Motor neuron (in vitro differentiated cells): ENCODE data around the gene RAB36. TPM values are rescaled to one million over a fixed set of nuclear protein-coding genes. Genes with fewer than 3 reads are reported as not detected.
A peak's percentile ranks its signal among the peaks of the same experiment; 100 is the strongest.

Experiments used
- ATAC-seq, 8 experiments: fragments of 200-7000 bp; cut with Tn5 transposase; replicated peaks in 6 of 8; 2 replicates each; pipeline ENCODE4 v1.8.0; 2021; ENCODE audit warnings: mild to moderate bottlenecking in 8 of 8, moderate library complexity in 8 of 8
- H3K27ac ChIP-seq, 2 donors: fragments of 250-450 bp; sonication (Bioruptor Pico); 2 replicates each; pipeline ENCODE4 v1.9.0; 2021; ENCODE audit warnings: antibody characterized with exemption in 2 of 2, mild to moderate bottlenecking in 2 of 2, moderate library complexity in 1 of 2
- H3K4me1 ChIP-seq, 2 donors: fragments of 250-450 bp; sonication (Bioruptor Pico); replicated peaks in 1 of 2; 2 replicates each; pipeline ENCODE4 v1.6.1; 2021; ENCODE audit warnings: antibody characterized with exemption in 2 of 2, mild to moderate bottlenecking in 2 of 2, moderate library complexity in 1 of 2
- H3K4me3 ChIP-seq, 5 donors: fragments of 250-450 bp; sonication (Bioruptor Pico); 2 replicates each; pipeline ENCODE4 v1.9.0; 2021; ENCODE audit warnings: antibody characterized with exemption in 5 of 5, mild to moderate bottlenecking in 5 of 5, moderate library complexity in 4 of 5
- WGBS, 10 experiments: fragments of 450-650 bp; shearing (Covaris generic); methylation state at CpG; one replicate each; pipeline ENCODE4 v1.0.0; 2022; 5-methylcytosine and 5-hydroxymethylcytosine counted together
- in situ Hi-C, 9 experiments: fragments of 400-800 bp; cut with MboI; loops; one replicate each; pipeline ENCODE4 v1.15.0; 2021; ENCODE audit warnings: low sequenced_read_pairs in 9 of 9, low pct_unique_long_range_greater_than_20kb in 2 of 9; ENCODE audit not compliant: unreplicated experiment in 9 of 9
- total RNA-seq, 8 experiments: library from RNA; unstranded; fragments of 300-600 nt; gene quantifications; 2 replicates each; pipeline versions ENCODE4 v1.2.3 to v1.2.4, GENCODE V29; 2022

The RAB36 gene
- total RNA-seq, 8 experiments from 2014 or later = 3.1 to 14.4 (median 3.9) TPM

DNA sequence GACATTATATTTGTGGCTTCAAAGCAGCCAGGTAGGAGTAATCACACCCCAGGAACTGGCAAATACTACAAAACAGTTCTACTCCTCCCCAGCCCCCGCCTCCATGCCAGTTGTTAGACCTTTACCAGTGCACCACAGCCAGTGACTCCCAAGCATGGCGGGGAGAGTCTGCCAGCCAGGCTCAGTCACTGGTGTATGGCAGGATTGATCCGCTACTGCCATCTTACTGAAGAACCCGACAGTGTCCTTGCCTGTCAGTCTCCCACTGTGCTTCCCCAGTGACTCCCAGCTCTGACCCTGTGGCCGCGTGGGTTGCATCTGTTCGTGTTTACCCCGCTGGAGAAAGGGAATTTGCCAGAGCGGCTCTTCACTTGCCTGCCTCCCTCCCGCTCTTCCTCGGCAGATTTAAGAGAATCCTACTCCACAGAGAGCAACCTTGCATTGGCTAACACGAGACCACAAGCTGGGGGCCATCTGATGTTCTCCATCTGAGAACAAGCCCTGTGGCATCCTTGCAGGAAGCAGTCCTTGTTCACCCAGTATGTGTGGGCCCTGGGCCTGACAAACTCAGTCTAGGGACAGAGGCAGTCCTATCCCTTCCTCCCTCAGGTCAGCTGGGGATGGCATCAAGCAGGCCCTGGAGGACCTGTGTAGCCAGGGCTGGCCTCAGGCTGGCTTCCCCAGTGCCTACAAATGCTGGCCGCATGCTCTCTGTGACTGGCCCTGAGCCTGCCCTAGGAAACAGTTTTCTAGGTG is 41.9 kb upstream of the RAB36 start:
- in situ Hi-C loops = no loop called here
- H3K4me3 ChIP-seq = no peak overlapping the region
- H3K27ac ChIP-seq = peak overlapping the region; percentile 39 to 43
- WGBS, 10 experiments = 81 to 100% (median 93%) methylated on average over 1 to 8 of the region's 13 CpGs; no CpG with 5 or more reads in 6 of the 10 experiments
- peaks cover 0 to 2% of the 10 kb centered on the region in 2 donors for H3K4me1 ChIP-seq
- ATAC-seq = no peak

DNA sequence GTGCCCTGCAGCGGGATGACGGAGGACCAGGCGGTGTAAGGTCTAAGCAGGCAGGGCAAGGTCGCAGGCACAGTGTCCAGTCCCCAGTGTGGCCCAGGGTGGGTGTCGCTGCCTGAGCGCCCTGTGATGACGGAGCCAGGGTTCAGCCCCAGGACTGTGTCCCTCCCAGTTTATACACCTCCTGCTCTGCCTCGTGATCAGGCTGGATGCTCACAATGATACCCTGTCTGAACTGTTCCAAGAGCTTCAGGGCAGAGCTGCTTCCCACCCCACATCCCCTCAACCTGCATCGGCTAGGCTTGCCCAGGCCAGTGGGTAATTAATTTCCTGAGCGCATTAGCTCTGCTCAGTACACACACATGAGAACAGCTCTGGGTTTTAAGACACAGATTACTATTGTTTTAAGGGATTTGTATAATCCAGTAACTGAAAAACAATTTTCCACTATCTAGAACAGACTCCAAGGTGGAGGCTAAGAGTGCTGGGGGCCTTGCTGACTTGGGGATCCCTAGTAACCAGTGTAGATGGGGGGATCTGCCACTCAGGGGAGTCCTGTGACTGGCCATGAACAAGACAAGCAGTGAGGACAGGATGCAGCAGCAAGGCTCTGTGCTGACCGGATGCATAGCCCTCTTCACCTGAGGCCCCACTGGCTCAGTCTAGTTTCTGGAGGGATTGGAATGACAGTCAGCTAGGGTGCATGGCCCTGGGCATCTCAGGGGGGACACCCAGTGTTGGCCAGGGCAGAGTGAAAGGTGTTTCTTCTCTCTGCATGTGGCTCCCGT is 40.9 kb upstream of the RAB36 start:
- peaks cover 1 to 3% of the 10 kb centered on the region in 2 donors for H3K4me1 ChIP-seq
- WGBS, 10 experiments = 50 to 100% (median 90%) methylated on average over 1 to 3 of the region's 12 CpGs; no CpG with 5 or more reads in 7 of the 10 experiments
- peak overlapping the region; percentile 39 to 55 for H3K27ac ChIP-seq
- no peak overlapping the region for H3K4me3 ChIP-seq
- in situ Hi-C loops = no loop called here
- peak in 4 of 8 experiments; percentile 14 to 40 (median 21) for ATAC-seq

DNA sequence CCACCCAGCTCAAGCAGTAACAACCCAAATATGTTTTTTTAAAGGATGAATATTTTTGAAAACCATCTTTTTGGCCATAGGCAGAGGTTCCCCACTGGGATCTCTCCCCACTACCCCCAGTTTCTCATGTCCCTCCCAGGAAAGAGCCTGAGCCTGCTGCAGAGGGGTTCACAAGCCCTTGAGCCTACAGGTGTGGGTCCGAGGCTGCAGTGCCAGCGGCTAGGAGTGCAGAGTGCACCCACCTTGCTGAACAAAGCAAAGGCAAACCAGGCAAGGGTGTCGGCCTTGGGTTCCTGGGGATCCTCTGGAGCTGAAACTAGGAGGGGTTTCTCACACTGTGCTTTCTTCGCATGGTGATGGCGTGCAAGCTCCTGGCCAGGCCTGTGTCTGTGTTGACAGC is 40.0 kb upstream of the RAB36 start:
- in situ Hi-C loops = no loop called here
- Histone ChIP-seq H3K4me3 (no peak overlapping the region), H3K4me1 (peaks cover 10 to 12% of the 10 kb centered on the region in 2 donors), H3K27ac (peak overlapping the region; percentile 39 to 55)
- 80 to 92% (median 83%) methylated on average over 1 to 5 of the region's 5 CpGs; no CpG with 5 or more reads in 7 of the 10 experiments for WGBS, 10 experiments
- no peak for ATAC-seq

DNA sequence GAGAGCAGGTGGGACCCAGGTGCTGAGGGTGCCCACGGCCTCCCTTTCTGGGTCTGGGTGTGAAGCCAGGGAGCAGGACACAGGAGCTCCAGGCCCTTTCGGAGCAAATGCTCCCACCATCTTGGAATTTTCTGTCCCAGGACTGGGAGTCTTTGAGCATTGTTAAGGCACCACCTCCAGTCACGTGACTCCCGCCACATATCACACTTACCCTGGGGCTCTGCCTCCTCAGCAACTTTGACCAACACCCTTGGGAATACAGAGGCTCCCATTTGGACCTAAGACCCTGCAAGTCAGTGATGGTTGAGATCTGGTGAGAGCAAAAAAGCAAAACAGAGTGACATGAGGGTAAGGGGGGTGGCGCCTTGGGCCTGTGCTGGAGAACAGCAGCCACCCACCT is 39.4 kb upstream of the RAB36 start:
- Histone ChIP-seq H3K4me1 (peaks cover 17 to 18% of the 10 kb centered on the region in 2 donors), H3K27ac (peak overlapping the region; percentile 51 to 55), H3K4me3 (no peak overlapping the region)
- 80 to 100% (median 95%) methylated on average over 1 to 3 of the region's 5 CpGs; no CpG with 5 or more reads in 2 of the 10 experiments for WGBS, 10 experiments
- no peak for ATAC-seq
- in situ Hi-C loops = no loop called here

DNA sequence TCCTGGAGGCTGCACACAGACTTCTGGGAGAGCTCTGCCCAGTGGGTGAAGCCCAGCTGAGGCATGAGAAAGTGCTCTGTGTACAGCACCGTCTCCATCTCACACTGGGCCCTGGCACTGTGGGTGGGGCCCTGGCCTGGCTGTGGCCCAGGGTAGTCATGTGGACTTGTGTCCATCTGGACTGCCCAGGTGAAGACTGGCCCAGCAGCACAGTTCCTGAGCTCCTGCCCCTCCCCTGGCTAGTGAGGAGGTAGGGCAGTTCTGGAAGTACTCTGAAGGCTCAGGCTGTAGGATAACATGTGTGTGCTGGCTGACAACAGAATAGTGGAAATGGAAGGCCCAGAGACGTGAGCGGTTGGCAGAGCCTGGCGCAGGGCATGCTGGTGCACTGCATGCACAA is 38.9 kb upstream of the RAB36 start:
- Histone ChIP-seq H3K4me3 (no peak overlapping the region), H3K27ac (peak overlapping the region; percentile 51 to 55), H3K4me1 (peaks cover 21% of the 10 kb centered on the region in 2 donors)
- in situ Hi-C loops = no loop called here
- WGBS, 10 experiments = no CpG with 5 or more reads among the region's 4 CpGs
- peak in 2 of 8 experiments; percentile 15 to 39 for ATAC-seq

GRCh38 chr22:23106906-23107367 is 38.3 kb upstream of the RAB36 start:
- in situ Hi-C loops = no loop called here
- 58 to 84% (median 70%) methylated on average over 1 to 5 of the region's 8 CpGs; no CpG with 5 or more reads in 6 of the 10 experiments for WGBS, 10 experiments
- Histone ChIP-seq H3K4me3 (no peak overlapping the region), H3K27ac (peak overlapping the region; percentile 24 to 43), H3K4me1 (peaks cover 21% of the 10 kb centered on the region in 2 donors)
- ATAC-seq = peak in 4 of 8 experiments; percentile 12 to 58 (median 14)

DNA sequence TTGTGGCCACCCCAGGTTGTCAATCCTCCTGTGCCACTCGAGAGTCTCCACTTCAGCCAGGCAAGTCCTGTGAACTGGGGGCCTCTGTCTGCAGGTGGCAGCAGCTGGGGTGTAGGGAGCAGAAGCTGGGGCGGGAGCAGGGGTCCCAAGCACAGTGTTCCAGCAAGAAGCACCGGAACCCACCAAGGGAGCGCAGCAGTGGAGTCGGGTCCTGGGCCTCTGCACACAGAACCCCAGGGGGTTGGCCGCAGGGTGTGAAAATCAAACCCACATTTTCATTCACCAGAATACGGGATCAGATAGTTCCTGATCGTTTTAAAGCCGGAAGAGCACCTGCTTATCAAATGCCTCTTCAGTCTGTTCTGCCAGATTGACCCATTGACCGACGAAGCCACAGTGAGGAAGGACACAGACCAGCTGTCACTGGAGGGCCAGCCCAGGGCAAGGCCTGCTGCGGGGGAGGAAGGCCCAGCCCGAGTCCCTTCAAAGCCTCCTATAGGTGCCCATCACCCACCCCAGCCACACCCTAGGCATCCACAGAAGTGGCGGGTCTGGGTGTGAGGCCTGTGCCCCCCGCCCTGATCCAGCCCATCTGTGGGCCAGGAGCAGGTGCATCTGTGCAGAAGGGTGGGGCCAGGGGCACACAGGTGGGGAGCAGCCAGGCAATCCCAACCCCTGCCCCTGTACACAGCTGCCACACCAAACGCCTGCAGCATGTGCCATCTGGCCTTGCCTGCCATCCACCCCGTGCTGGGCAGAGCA is 37.6 kb upstream of the RAB36 start:
- H3K27ac ChIP-seq = peak overlapping the region; percentile 13 to 62
- no peak for ATAC-seq
- peaks cover 21% of the 10 kb centered on the region in 2 donors for H3K4me1 ChIP-seq
- WGBS, 10 experiments = 40 to 100% (median 82%) methylated on average over 1 to 4 of the region's 17 CpGs; no CpG with 5 or more reads in 4 of the 10 experiments
- in situ Hi-C loops = no loop called here
- H3K4me3 ChIP-seq = no peak overlapping the region

DNA sequence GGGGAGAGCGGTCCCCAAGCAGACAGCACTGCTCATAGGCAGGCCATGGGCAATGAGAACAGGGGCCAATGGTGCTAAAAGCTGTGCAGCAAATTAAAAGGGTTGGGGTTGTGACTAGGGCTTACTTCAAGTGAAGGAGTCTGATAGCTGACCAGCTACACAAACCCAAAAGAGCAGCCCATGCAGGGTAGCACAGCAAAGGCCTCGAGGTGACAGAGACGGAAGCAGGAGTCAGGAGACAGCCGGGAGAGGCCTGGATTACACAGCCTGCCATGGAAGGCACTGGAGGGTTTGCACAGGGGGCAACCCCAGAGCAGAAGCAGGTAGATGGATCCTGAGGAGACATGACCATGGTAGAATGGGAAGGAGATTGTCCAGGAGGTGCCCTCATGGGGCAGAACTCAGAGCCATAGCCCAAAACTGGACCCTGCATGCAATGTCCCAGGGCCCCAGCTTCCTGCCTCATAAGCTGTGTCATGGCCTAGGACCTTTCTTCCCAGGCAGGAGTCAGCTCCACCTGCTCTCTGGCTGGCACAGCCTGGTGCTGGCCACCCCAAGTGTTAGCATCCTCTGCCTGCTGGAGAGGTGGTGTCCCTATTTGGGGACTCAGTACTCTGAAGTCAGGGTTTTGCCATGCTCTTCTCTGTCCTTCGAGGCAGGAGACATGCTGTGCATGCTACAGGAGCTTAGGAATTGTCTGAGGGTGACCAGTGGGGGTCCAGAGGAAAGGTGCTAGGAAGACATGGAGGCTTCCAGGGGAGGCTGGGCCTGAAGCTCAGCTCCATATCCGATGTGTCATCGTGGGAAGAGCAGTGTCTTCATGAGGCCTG is 36.8 kb upstream of the RAB36 start:
- ATAC-seq = no peak
- no peak overlapping the region for H3K4me3 ChIP-seq
- in situ Hi-C loops = no loop called here
- peak overlapping the region; percentile 62 to 65 for H3K27ac ChIP-seq
- 72 to 100% (median 93%) methylated on average over 1 to 5 of the region's 7 CpGs; no CpG with 5 or more reads in 3 of the 10 experiments for WGBS, 10 experiments
- H3K4me1 ChIP-seq = peaks cover 21 to 25% of the 10 kb centered on the region in 2 donors

DNA sequence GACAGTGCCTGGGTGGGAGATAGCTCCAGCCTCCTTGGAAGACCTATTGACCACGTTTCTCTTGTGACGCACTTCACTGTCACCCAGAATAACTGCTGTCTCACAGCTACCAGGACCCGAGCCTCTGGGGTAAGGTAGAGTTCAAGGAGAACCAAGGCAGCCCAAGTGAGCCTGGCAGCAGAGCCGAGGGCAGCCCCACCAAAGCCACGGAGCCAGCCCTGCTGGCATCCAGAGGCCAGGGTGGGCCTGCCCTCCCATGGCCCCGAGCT is 36.3 kb upstream of the RAB36 start:
- H3K4me3 ChIP-seq = no peak overlapping the region

DNA sequence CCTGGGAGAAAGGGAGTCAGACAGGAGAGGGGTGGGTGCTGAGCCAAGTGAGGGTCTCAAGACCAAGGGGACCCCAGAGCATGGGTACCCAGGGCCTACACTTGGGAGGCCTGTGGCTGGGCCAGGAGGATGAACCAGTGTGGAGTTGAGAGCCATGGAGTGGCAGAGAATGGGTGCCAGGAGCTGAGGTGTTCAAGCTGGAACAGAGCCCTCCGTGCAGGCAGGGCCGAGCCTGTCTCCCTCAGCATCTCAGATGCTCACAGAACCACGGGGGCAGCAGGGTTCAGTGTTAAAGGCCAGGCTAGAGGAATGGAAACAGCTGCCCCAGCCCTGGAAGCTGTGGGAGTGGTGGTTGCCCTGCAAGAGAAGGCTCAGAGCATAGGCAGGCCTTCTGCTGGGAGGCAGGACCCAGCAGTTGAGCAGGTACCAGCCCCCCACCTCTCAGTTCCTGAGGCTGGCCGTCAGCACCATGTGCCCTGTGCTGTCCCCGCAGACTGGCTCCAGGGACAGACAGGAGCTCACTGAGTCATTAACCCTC is 35.8 kb upstream of the RAB36 start:
- peak overlapping the region; percentile 62 to 65 for H3K27ac ChIP-seq
- ATAC-seq = no peak
- in situ Hi-C loops = no loop called here
- peaks cover 19 to 25% of the 10 kb centered on the region in 2 donors for H3K4me1 ChIP-seq
- H3K4me3 ChIP-seq = no peak overlapping the region
- no CpG with 5 or more reads among the region's 5 CpGs for WGBS, 10 experiments

More for the DNA sequence above, 36.3 kb upstream of the RAB36 start:
- Histone ChIP-seq H3K27ac (peak overlapping the region; percentile 62 to 65), H3K4me1 (peaks cover 19 to 25% of the 10 kb centered on the region in 2 donors)
- WGBS, 10 experiments = 72 to 90% methylated on average over 2 to 3 of the region's 6 CpGs; no CpG with 5 or more reads in 8 of the 10 experiments
- in situ Hi-C loops = no loop called here
- no peak for ATAC-seq

DNA sequence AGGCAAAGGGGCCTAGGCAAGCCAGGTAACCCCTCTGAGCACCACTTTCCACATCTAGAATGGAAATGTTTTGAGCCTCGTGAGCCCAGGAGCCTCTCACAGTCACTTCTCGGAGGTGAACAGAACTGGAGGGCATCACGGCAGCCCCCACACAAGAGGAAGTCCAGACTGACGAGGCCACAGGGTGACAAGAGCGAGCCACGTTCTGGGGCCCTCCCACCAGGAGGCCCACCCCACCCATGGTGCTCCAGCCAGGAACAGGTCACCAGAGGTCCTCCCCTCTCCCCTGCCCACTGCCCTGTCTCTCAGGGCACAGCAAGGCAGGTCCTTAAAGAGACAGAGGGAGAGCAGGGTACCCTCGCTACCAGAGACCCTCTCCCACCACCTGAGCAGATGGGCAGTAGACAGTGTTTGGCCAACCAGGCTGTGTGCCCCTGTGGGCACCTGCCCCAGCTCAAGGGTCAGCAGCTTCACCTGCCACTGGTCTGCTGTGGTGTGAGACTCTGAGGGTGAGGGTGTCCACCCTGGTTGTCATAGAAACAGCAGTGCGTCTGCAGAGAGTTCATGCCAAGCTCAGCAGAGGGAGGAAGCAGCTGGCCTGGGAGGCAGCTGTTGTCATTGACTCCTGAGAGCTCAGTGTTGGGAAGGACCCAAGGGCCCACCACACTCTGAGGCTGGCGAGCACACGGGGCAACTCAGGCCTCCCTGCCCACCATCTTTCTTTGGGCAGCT is 34.9 kb upstream of the RAB36 start:
- in situ Hi-C loops = no loop called here
- Histone ChIP-seq H3K4me1 (peaks cover 19 to 25% of the 10 kb centered on the region in 2 donors), H3K4me3 (no peak overlapping the region), H3K27ac (peak overlapping the region; percentile 62 to 65)
- peak in 7 of 8 experiments; percentile 47 to 79 (median 67) for ATAC-seq
- WGBS, 10 experiments = 50 to 80% (median 75%) methylated on average over 1 to 2 of the region's 10 CpGs; no CpG with 5 or more reads in 6 of the 10 experiments
